ENCODE measurements around the gene BOK.

DNA sequence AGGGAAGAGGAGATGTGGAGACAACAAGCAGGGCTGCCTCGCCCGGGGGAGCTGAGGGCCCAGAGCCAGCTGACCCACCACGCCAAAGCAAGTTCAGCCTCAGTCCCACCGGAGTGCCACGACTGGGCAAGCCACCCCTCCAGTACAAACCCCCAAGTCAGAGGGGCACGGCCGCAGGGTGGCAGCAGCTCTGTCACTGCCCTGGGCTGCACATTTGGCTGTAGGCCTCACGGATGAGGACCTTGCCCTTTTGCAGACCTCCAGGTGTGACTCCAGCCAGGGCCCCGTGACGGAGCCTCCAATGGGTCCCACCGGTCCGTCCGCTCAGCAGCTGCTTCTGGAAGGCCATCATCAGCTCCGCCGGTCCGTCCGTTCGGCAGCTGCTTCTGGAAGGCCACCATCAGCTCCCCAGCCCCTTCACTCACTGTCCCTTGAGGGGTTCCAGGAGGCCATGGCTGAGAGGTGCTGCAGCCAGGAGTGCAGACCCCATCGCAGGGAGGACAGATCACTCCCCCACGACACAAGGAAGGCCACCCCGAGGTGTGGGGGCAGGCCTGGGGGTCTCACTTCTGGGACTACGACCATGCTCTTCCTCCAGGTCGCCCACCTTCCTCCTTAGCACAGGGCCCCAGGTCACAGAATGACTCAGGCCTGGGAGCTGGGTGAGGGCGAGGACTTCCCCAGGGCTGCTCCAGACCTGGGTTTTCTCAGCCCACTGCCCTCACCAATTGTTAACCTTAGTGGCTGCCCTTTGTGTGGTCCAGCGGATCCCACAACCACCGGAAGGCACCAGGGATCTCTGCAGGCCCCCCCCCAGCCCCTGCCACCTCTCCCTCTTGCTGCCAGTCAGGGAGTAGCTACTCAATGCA is 25.6 kb upstream of the BOK start:
- TF ChIP-seq, protein P1, sequence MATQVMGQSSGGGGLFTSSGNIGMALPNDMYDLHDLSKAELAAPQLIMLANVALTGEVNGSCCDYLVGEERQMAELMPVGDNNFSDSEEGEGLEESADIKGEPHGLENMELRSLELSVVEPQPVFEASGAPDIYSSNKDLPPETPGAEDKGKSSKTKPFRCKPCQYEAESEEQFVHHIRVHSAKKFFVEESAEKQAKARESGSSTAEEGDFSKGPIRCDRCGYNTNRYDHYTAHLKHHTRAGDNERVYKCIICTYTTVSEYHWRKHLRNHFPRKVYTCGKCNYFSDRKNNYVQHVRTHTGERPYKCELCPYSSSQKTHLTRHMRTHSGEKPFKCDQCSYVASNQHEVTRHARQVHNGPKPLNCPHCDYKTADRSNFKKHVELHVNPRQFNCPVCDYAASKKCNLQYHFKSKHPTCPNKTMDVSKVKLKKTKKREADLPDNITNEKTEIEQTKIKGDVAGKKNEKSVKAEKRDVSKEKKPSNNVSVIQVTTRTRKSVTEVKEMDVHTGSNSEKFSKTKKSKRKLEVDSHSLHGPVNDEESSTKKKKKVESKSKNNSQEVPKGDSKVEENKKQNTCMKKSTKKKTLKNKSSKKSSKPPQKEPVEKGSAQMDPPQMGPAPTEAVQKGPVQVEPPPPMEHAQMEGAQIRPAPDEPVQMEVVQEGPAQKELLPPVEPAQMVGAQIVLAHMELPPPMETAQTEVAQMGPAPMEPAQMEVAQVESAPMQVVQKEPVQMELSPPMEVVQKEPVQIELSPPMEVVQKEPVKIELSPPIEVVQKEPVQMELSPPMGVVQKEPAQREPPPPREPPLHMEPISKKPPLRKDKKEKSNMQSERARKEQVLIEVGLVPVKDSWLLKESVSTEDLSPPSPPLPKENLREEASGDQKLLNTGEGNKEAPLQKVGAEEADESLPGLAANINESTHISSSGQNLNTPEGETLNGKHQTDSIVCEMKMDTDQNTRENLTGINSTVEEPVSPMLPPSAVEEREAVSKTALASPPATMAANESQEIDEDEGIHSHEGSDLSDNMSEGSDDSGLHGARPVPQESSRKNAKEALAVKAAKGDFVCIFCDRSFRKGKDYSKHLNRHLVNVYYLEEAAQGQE (IDR thresholded peaks at IDR 0.05; ENCODE audit: insufficient read depth in 1 of 2, low read depth in 2 of 2, low read length in 2 of 2): no peak
- TF ChIP-seq TAF1 (IDR thresholded peaks at IDR 0.05; ENCODE audit: borderline replicate concordance, insufficient read depth, low read length) (no peak), POLR2AphosphoS5 (IDR thresholded peaks at IDR 0.05; ENCODE audit: low read depth, low read length) (no peak), SIN3A (IDR thresholded peaks at IDR 0.05; ENCODE audit: borderline replicate concordance, insufficient read depth, low read length) (no peak)
